Measurements from ENCODE around the gene SLC5A12. TPM values are rescaled to one million over a fixed set of nuclear protein-coding genes. Genes with fewer than 3 reads are reported as not detected.

Gene SLC5A12
- total RNA-seq, 4 donors from 2014 or later: not detected

DNA sequence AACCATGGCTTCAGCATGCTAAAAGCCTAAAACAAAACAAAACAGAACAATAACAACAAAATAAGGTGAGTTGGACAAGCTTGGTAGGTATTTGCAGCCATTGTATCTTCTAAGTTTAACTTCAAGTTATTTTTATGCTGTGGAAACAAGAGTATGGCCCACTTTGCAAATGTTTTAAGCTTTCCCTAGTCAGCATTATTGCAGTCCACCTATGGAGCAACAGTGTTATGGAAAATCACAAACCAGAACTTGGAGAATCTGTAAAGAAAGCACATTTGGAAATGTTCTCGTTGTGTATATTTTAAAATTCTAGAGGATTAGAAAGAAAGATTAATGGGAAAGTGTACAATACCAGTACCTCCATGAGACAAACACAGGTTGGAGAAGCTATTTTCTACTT, 7.4 kb upstream of the SLC5A12 start:
- Histone ChIP-seq H3K9me3 (no peaks in the 10 kb centered on the region), H3K27ac (no peak overlapping the region), H3K4me1 (peaks cover 0 to 10% (median 0%) of the 10 kb centered on the region in 3 donors), H3K36me3 (no peaks in the 10 kb centered on the region), H3K27me3 (no peaks in the 10 kb centered on the region), H3K4me3 (no peak overlapping the region)
- no peak for ATAC-seq
- 23 to 30% methylated on average over 1 of the region's 1 CpG for WGBS, 2 donors (ENCODE audit: low coverage in 1 of 2)
- TF ChIP-seq EP300 (IDR thresholded peaks at IDR 0.05) (no peak), POLR2A (IDR thresholded peaks at IDR 0.05) (no peak), POLR2AphosphoS5 (IDR thresholded peaks at IDR 0.05) (no peak)
- TF ChIP-seq, protein P1, sequence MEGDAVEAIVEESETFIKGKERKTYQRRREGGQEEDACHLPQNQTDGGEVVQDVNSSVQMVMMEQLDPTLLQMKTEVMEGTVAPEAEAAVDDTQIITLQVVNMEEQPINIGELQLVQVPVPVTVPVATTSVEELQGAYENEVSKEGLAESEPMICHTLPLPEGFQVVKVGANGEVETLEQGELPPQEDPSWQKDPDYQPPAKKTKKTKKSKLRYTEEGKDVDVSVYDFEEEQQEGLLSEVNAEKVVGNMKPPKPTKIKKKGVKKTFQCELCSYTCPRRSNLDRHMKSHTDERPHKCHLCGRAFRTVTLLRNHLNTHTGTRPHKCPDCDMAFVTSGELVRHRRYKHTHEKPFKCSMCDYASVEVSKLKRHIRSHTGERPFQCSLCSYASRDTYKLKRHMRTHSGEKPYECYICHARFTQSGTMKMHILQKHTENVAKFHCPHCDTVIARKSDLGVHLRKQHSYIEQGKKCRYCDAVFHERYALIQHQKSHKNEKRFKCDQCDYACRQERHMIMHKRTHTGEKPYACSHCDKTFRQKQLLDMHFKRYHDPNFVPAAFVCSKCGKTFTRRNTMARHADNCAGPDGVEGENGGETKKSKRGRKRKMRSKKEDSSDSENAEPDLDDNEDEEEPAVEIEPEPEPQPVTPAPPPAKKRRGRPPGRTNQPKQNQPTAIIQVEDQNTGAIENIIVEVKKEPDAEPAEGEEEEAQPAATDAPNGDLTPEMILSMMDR (IDR thresholded peaks at IDR 0.05): no peak

DNA sequence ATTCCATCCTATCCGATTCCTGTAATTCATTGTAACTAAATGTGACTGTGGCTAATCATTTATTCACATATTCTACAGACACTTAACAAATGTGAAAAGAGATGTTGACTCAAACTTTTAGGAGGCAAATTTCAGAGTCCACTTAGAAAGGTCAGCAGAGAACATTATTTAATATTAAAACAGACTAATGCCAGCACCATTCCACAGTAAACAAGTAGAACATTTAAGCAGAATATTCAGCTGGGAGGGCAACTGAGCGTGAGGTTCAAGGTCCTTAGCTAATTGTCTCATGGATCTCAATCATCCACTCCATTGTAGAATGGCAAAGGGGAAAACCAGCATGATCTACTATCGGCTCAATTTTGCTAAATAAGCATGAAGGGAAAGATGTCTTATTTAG, 5.1 kb upstream of the SLC5A12 start:
- no peaks in the 10 kb centered on the region for H3K9me3 ChIP-seq
- 84 to 90% methylated on average over 3 of the region's 3 CpGs for WGBS, 2 donors (ENCODE audit: low coverage in 1 of 2)
- TF ChIP-seq POLR2AphosphoS5 (IDR thresholded peaks at IDR 0.05) (no peak), EP300 (IDR thresholded peaks at IDR 0.05) (no peak), POLR2A (IDR thresholded peaks at IDR 0.05) (no peak)
- TF ChIP-seq, protein P1 (IDR thresholded peaks at IDR 0.05): no peak
- no peak for ATAC-seq
- no peaks in the 10 kb centered on the region for H3K36me3 ChIP-seq
- H3K27ac ChIP-seq: no peak overlapping the region
- peaks cover 0 to 10% (median 0%) of the 10 kb centered on the region in 3 donors for H3K4me1 ChIP-seq
- H3K27me3 ChIP-seq: no peaks in the 10 kb centered on the region
- no peak overlapping the region for H3K4me3 ChIP-seq

DNA sequence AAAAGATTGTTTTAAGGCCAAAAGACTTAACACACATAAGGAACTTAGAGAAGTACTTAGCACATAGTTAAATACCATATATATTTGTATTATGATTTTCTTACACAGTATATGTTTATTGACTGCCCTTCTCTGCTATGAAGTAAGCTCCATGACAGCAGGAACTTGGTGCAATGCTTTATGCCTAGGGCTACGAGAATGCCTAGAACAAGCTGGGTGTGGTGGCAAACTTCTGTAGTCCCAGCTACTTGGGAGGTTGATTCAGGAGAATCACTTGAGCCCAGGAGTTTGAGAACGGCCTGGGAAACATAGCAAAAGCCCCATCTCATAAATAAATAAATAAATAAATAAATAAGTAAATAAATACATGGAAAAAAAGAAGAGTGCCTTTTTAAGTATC, 1.9 kb downstream of the SLC5A12 start:
- TF ChIP-seq POLR2AphosphoS5 (IDR thresholded peaks at IDR 0.05): no peak
- no peak for TF ChIP-seq EP300 (IDR thresholded peaks at IDR 0.05)
- TF ChIP-seq POLR2A (IDR thresholded peaks at IDR 0.05): no peak
- TF ChIP-seq, protein P1 (IDR thresholded peaks at IDR 0.05): no peak
- Histone ChIP-seq H3K27me3 (no peaks in the 10 kb centered on the region), H3K4me1 (no peaks in the 10 kb centered on the region), H3K9me3 (no peaks in the 10 kb centered on the region), H3K36me3 (no peaks in the 10 kb centered on the region), H3K4me3 (no peak overlapping the region), H3K27ac (no peak overlapping the region)
- 100% methylated on average over 1 to 2 of the region's 2 CpGs for WGBS, 2 donors (ENCODE audit: low coverage in 1 of 2)
- ATAC-seq: no peak

DNA sequence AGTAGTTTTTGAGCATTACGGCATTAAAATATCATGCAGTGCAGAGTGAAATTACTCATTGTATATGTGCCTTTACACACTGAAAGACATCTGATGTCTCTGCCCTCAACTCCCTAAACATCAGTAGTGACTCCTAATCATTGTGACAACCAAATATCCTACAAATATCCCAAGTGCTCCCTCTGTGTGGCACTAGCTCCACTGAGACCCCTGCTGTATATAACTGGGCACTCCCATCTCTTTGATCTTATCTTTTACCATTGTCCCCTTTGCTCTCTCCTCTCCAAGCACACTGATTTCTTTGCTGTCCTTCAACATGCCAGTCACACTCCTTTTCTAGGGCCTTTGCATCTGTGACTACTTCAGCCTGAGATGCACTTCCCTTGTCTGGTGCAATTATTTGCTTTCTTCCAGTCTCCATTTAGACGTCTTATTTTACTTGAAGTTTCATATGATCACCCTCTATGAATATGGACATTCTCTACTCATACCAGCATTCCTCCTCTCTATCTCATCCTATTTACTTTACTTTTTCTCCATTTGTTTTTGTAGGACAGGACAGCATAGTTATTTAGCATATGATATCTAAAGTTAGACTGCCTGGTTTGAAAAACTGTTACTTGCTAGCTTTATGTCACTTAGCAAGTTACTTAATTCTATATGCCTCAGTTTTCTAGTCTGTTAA, 2.4 kb downstream of the SLC5A12 start:
- ATAC-seq: no peak
- no peaks in the 10 kb centered on the region for H3K36me3 ChIP-seq
- H3K4me1 ChIP-seq: no peaks in the 10 kb centered on the region
- 84 to 86% methylated on average over 2 of the region's 2 CpGs for WGBS, 2 donors (ENCODE audit: low coverage in 1 of 2)
- no peaks in the 10 kb centered on the region for H3K9me3 ChIP-seq
- no peak overlapping the region for H3K4me3 ChIP-seq
- H3K27me3 ChIP-seq: no peaks in the 10 kb centered on the region
- no peak overlapping the region for H3K27ac ChIP-seq
- TF ChIP-seq POLR2AphosphoS5 (IDR thresholded peaks at IDR 0.05) (no peak), EP300 (IDR thresholded peaks at IDR 0.05) (no peak), POLR2A (IDR thresholded peaks at IDR 0.05) (no peak)
- TF ChIP-seq, protein P1 (IDR thresholded peaks at IDR 0.05): no peak

DNA sequence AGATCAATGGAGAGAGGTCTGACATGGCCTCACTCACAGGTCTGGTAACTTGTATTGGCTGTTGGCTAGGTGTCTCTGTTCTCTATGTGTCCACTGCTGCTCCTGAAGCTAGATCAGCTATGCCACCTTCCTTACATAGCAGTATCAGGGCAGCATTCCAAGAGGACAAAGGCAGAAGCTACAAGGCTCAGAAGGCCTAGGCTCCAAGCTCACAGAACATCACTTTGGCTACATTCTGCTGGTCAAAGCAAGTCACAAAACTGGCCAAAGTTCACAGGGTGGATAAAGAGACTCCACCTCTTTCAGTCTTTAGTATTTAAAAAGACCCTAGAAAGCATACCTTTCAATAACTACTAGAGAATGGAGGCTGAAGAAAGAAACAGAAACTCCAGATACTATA, 4.1 kb downstream of the SLC5A12 start:
- no peaks in the 10 kb centered on the region for H3K27me3 ChIP-seq
- H3K4me3 ChIP-seq: no peak overlapping the region
- no peaks in the 10 kb centered on the region for H3K36me3 ChIP-seq
- H3K27ac ChIP-seq: no peak overlapping the region
- H3K4me1 ChIP-seq: no peaks in the 10 kb centered on the region
- H3K9me3 ChIP-seq: no peaks in the 10 kb centered on the region
- no peak for ATAC-seq
- no peak for TF ChIP-seq POLR2A (IDR thresholded peaks at IDR 0.05)
- TF ChIP-seq, protein P1 (IDR thresholded peaks at IDR 0.05): no peak
- TF ChIP-seq EP300 (IDR thresholded peaks at IDR 0.05): no peak
- TF ChIP-seq POLR2AphosphoS5 (IDR thresholded peaks at IDR 0.05): no peak

Measured in gastroesophageal sphincter (tissue), 4 donors.